Uterus (tissue), 4 donors: ENCODE results near the gene GPR78. TPM values are rescaled to one million over a fixed set of nuclear protein-coding genes. Genes with fewer than 3 reads are reported as not detected.

Source experiments
- DNase-seq, 2 donors: peaks; one replicate each; pipeline ENCODE4 v3.0.0-alpha.2; 2019 to 2020
- H3K27ac ChIP-seq, 2 donors: fragments of 200-600 bp; sonication (generic); 1 replicate in 1 of 2; 2 replicates in 1 of 2; pipeline ENCODE4 v1.5.1; 2016 to 2018
- H3K27me3 ChIP-seq, 2 donors: fragments of 200-600 bp; sonication (generic); one replicate each; pipeline ENCODE4 v1.5.1; 2018 to 2019; ENCODE audit warnings: control low read depth in 1 of 2
- H3K36me3 ChIP-seq, 2 donors: fragments of 200-600 bp; sonication (generic); one replicate each; pipeline ENCODE4 v1.5.1; 2019; ENCODE audit warnings: control low read depth in 1 of 2
- H3K4me1 ChIP-seq, 2 donors: fragments of 200-600 bp; sonication (generic); one replicate each; pipeline ENCODE4 v1.5.1; 2018 to 2019; ENCODE audit warnings: control low read depth in 1 of 2
- H3K4me3 ChIP-seq, 2 donors: fragments of 200-600 bp; sonication (generic); 1 replicate in 1 of 2; 2 replicates in 1 of 2; pipeline ENCODE4 v1.5.1; 2018 to 2019; ENCODE audit warnings: mild to moderate bottlenecking in 1 of 2
- H3K9me3 ChIP-seq, 2 donors: fragments of 200-600 bp; sonication (generic); one replicate each; pipeline ENCODE4 v1.5.1; 2019; ENCODE audit warnings: control low read depth in 1 of 2
- CTCF ChIP-seq, 4 experiments: fragments of 200-600 bp in 2 of 4; fragments of 450-650 bp in 2 of 4; sonication (generic) in 2 of 4; IDR thresholded peaks; one replicate each; pipeline ENCODE4 v1.5.1; 2016 to 2019; ENCODE audit warnings: antibody characterized with exemption in 4 of 4, mild to moderate bottlenecking in 2 of 4, moderate library complexity in 1 of 4
- POLR2A ChIP-seq, 2 donors: fragments of 450-650 bp; IDR thresholded peaks; one replicate each; pipeline ENCODE4 v1.6.1; 2016; ENCODE audit warnings: antibody characterized with exemption in 2 of 2, mild to moderate bottlenecking in 1 of 2, moderate library complexity in 1 of 2
- intact Hi-C: fragments of 100-400 bp; cut with DNase I; formaldehyde crosslinking; loops from one replicate; pipeline ENCODE4 v1.15.1; 2023; ENCODE audit warnings: low total_unique reads
- total RNA-seq, 4 donors: library from RNA; depleted of rRNA in 3 of 4; stranded (reverse); fragments of >200 nt in 3 of 4; gene quantifications; one replicate each; pipeline versions ENCODE4 v1.1.0 to v1.2.4, GENCODE V29; 2014 to 2023
- donor health status: DM: yes; HTN: yes; CAD: no.

Gene GPR78
- total RNA-seq, 4 donors from 2014 or later, result 0.43 to 2.1 TPM; not detected in 2

GRCh38 chr4:8599657-8600056, 19.5 kb downstream of the GPR78 start:
- TF ChIP-seq POLR2A (IDR thresholded peaks at IDR 0.05) (no peak), CTCF (IDR thresholded peaks at IDR 0.05) (no peak)
- Histone ChIP-seq H3K4me3 (no peak overlapping the region), H3K36me3 (no peaks in the 10 kb centered on the region), H3K27me3 (no peaks in the 10 kb centered on the region), H3K27ac (no peak overlapping the region), H3K9me3 (no peaks in the 10 kb centered on the region), H3K4me1 (no peaks in the 10 kb centered on the region)
- intact Hi-C loops, result loop anchor here (10.0 kb wide), 1 partner anchor 135 kb away; no protein-coding TSS in a partner anchor
- peak in 1 of 2 donors; percentile 43 for DNase-seq

DNA sequence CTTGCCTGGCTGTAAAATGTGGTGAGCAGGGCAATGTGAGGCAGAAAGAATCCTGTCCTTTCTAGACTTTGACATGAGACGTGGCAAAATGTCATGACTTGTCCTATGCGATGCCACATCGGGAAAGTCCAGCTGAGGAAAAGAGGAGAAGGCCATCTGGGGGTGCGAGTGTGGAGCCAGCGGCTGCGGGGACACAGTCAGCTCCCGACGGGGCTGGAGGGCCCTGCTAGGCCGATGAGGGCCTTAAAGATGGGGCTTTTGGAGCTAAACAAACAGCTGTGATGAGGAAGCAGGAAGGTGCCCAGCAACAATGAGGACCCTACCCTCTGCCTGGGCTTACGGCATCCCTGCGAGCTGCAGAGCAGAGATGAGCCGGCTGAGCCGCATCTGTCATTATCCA, 20.1 kb downstream of the GPR78 start:
- Histone ChIP-seq H3K4me3 (no peak overlapping the region), H3K36me3 (no peaks in the 10 kb centered on the region), H3K27ac (no peak overlapping the region), H3K27me3 (no peaks in the 10 kb centered on the region), H3K4me1 (no peaks in the 10 kb centered on the region), H3K9me3 (no peaks in the 10 kb centered on the region)
- no peak for TF ChIP-seq POLR2A (IDR thresholded peaks at IDR 0.05)
- no peak for TF ChIP-seq CTCF (IDR thresholded peaks at IDR 0.05)
- DNase-seq, result no peak
- intact Hi-C loops, result no loop called here

- Histone ChIP-seq H3K4me3 (no peak overlapping the region), H3K36me3 (no peaks in the 10 kb centered on the region), H3K4me1 (no peaks in the 10 kb centered on the region), H3K9me3 (no peaks in the 10 kb centered on the region), H3K27ac (no peak overlapping the region), H3K27me3 (no peaks in the 10 kb centered on the region)
- intact Hi-C loops, result no loop called here
- TF ChIP-seq POLR2A (IDR thresholded peaks at IDR 0.05), result no peak
- TF ChIP-seq CTCF (IDR thresholded peaks at IDR 0.05), result no peak
- DNase-seq, result no peak
Measured at GRCh38 chr4:8600686-8601085, 20.5 kb downstream of the GPR78 start.

GRCh38 chr4:8601086-8601485, 20.9 kb downstream of the GPR78 start:
- intact Hi-C loops, result no loop called here
- DNase-seq, result no peak
- no peak for TF ChIP-seq POLR2A (IDR thresholded peaks at IDR 0.05)
- no peak for TF ChIP-seq CTCF (IDR thresholded peaks at IDR 0.05)
- Histone ChIP-seq H3K4me1 (no peaks in the 10 kb centered on the region), H3K36me3 (no peaks in the 10 kb centered on the region), H3K4me3 (no peak overlapping the region), H3K9me3 (no peaks in the 10 kb centered on the region), H3K27ac (no peak overlapping the region), H3K27me3 (no peaks in the 10 kb centered on the region)

DNA sequence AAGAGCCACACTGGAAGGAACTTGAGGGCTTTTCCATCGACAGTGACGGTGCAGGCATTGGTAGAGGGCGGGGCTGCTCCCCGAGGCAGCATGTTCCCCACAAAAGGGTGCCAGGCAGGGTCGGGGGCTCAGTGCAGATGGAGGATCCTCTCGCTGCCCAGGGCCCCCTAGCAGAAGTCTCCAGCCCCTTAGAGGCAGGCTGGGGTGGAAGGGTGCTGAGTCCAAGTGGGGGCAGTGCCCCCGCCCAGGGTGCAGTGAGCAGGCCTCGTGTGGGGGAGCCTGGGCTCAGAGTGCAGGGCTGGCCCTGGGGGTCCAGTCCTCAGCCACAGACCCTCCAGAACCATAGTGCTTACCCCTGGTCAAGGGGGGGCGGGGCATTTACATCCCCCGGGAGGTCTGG, 21.4 kb downstream of the GPR78 start:
- Histone ChIP-seq H3K27me3 (no peaks in the 10 kb centered on the region), H3K36me3 (no peaks in the 10 kb centered on the region), H3K4me3 (no peak overlapping the region), H3K9me3 (no peaks in the 10 kb centered on the region), H3K27ac (no peak overlapping the region), H3K4me1 (no peaks in the 10 kb centered on the region)
- TF ChIP-seq POLR2A (IDR thresholded peaks at IDR 0.05) (no peak), CTCF (IDR thresholded peaks at IDR 0.05) (no peak)
- intact Hi-C loops, result no loop called here
- DNase-seq, result no peak
